NB4 (cell line): ENCODE measurements around the gene RHBDD1.

Source experiments
- DNase-seq: peaks from one replicate; pipeline ENCODE4 v3.0.0; 2010; ENCODE audit warnings: low read depth
- H3K4me3 ChIP-seq: one replicate; pipeline ENCODE4 v1.5.1; 2011; ENCODE audit warnings: mild to moderate bottlenecking, low read depth, low read length, moderate library complexity
- MYC ChIP-seq: IDR thresholded peaks from 2 replicates; pipeline ENCODE4 v1.6.1; 2011; ENCODE audit warnings: low read depth, low read length
- POLR2A ChIP-seq: IDR thresholded peaks from 2 replicates; pipeline ENCODE4 v1.6.1; 2011; ENCODE audit warnings: mild to moderate bottlenecking; ENCODE audit not compliant: insufficient read length; ENCODE audit errors: extremely low read depth
- TF ChIP-seq, protein P1 (sequence below): IDR thresholded peaks from one replicate; pipeline ENCODE4 v1.5.1; 2012; ENCODE audit warnings: low read depth, low read length
- TF ChIP-seq, protein P2 (sequence below): IDR thresholded peaks from 2 replicates; pipeline ENCODE4 v1.6.1; 2011; ENCODE audit warnings: low read depth, low read length

Gene RHBDD1

DNA sequence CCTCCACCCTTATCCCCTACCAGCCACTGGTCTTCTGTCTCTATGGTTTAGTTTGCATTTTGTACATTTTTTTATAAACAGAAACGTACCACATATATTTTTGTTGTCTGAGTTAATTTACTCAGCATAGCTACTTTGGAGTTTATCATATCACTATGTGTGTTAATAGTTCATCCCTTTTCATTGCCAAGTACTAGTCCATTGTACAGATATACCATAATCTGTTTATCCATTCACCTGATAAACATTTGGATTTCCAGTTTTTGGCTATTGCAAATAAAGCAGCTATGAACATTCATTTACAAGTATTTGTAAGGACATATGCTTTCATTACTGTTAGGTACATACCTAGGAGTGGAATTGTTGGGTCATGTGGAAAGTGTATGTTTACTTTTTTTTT is 123.6 kb downstream of the RHBDD1 start:
- TF ChIP-seq, protein P1, sequence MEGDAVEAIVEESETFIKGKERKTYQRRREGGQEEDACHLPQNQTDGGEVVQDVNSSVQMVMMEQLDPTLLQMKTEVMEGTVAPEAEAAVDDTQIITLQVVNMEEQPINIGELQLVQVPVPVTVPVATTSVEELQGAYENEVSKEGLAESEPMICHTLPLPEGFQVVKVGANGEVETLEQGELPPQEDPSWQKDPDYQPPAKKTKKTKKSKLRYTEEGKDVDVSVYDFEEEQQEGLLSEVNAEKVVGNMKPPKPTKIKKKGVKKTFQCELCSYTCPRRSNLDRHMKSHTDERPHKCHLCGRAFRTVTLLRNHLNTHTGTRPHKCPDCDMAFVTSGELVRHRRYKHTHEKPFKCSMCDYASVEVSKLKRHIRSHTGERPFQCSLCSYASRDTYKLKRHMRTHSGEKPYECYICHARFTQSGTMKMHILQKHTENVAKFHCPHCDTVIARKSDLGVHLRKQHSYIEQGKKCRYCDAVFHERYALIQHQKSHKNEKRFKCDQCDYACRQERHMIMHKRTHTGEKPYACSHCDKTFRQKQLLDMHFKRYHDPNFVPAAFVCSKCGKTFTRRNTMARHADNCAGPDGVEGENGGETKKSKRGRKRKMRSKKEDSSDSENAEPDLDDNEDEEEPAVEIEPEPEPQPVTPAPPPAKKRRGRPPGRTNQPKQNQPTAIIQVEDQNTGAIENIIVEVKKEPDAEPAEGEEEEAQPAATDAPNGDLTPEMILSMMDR: no peak
- TF ChIP-seq, protein P2, sequence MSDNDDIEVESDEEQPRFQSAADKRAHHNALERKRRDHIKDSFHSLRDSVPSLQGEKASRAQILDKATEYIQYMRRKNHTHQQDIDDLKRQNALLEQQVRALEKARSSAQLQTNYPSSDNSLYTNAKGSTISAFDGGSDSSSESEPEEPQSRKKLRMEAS: no peak
- DNase-seq: no peak
- no peak overlapping the region for H3K4me3 ChIP-seq

DNA sequence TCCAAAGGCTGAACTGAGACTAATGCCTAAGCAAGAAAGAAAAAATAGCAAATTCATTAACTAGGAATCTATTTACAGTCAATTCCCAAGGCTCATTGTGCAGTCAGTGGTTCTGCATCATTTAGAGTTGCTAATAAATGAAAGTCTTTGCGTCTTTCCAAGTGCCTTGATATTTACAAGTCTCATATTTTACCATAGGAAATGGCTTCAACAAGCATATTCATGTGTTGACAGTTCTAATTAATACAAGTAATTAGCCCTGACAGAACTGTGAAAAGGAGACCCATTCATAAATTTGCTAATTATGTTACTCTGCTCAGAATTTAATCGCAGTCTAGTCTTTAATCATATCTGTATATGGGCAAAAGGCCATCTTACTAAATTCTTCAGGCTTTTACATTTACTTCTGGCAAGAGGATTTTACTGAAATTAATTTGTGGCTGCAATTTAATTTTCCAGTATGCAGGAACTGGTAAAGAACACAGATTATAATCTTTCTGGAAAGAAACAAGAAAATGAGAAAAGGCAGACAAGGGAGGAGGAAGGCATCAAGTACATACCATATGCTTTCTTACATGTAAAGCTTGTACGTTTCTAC is 126.4 kb downstream of the RHBDD1 start:
- H3K4me3 ChIP-seq: no peak overlapping the region
- TF ChIP-seq, protein P2: no peak
- TF ChIP-seq POLR2A (no peak), MYC (no peak)
- TF ChIP-seq, protein P1: no peak
- no peak for DNase-seq

- TF ChIP-seq, protein P2: no peak
- TF ChIP-seq, protein P1: no peak
- TF ChIP-seq POLR2A (no peak), MYC (no peak)
- DNase-seq: no peak
- no peak overlapping the region for H3K4me3 ChIP-seq
These were observed 127.7 kb downstream of the RHBDD1 start for GRCh38 chr2:226963528-226963927.

DNA sequence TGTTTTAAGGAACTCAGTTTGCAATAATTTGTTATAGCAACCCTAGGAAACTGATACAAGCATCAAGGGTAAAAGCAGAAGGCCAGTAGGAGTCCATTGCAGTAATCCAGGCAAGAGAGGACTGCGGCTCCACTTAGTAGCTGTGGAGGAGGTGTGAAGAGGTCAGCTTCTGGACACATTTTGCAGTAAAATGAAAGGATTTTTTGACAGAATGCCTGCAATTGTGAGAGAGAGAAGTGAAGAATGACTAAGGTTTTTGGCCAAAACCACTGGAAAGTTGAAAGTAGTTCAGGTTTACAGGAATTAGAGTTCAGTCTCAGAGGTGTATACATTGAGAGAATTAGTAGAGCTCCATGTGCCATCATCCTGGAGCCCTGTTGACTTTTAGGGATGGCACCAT is 129.5 kb downstream of the RHBDD1 start:
- DNase-seq: no peak
- TF ChIP-seq, protein P2: no peak
- TF ChIP-seq MYC (no peak), POLR2A (no peak)
- TF ChIP-seq, protein P1: no peak
- H3K4me3 ChIP-seq: no peak overlapping the region

GRCh38 chr2:226969417-226970080 is 133.7 kb downstream of the RHBDD1 start:
- H3K4me3 ChIP-seq: no peak overlapping the region
- TF ChIP-seq MYC: no peak
- no peak for TF ChIP-seq POLR2A
- TF ChIP-seq, protein P2: no peak
- TF ChIP-seq, protein P1: no peak
- DNase-seq: no peak
